IPS DF 4.7 (cell line): ENCODE measurements around the gene C15orf40.
"Not testable (repeated sequence)": the region's sequence is repeated elsewhere in the genome, so short reads cannot be mapped to it uniquely, and the experiment has no call there.

Source experiments
- DNase-seq: peaks from one replicate; pipeline ENCODE4 v3.0.0-alpha.2; 2013; ENCODE audit warnings: low spot score; ENCODE audit errors: extremely low read depth

The C15orf40 gene

GRCh38 chr15:83011271-83012075, at the start of gene C15orf40:
C15orf40 (minus strand) TSS chr15:83011639; CDS start chr15:83011607, 32 bp downstream.
- peak; percentile 64 for DNase-seq

- no peak for DNase-seq
These were observed 46.4 kb upstream of the C15orf40 start for GRCh38 chr15:83057696-83058376.

- no peak for DNase-seq
These were observed 45.6 kb upstream of the C15orf40 start for GRCh38 chr15:83057002-83057401.

GRCh38 chr15:83053151-83053550, 41.7 kb upstream of the C15orf40 start:
- DNase-seq: no peak

- no peak for DNase-seq
These were observed 35.2 kb upstream of the C15orf40 start for GRCh38 chr15:83046558-83047127.

GRCh38 chr15:83044156-83044555, 32.7 kb upstream of the C15orf40 start:
- DNase-seq: no peak

- DNase-seq: no peak
These were observed 27.8 kb upstream of the C15orf40 start for GRCh38 chr15:83039206-83039605.

- no peak for DNase-seq
These were observed 24.8 kb upstream of the C15orf40 start for GRCh38 chr15:83036253-83036652.

- DNase-seq: not testable (repeated sequence)
These were observed 19.8 kb upstream of the C15orf40 start for GRCh38 chr15:83031234-83031633.

- DNase-seq: no peak
These were observed 18.6 kb upstream of the C15orf40 start for GRCh38 chr15:83030021-83030420.

- no peak for DNase-seq
These were observed 7.0 kb upstream of the C15orf40 start for GRCh38 chr15:83018436-83018835.

- no peak for DNase-seq
These were observed 5.5 kb upstream of the C15orf40 start for GRCh38 chr15:83016906-83017305.

- DNase-seq: no peak
These were observed 3.9 kb upstream of the C15orf40 start for GRCh38 chr15:83015361-83015760.

GRCh38 chr15:83014205-83014653, 2.8 kb upstream of the C15orf40 start:
- no peak for DNase-seq

- no peak for DNase-seq
These were observed 1.2 kb upstream of the C15orf40 start for GRCh38 chr15:83012636-83013035.

- no peak for DNase-seq
These were observed 612 bp upstream of the C15orf40 start for GRCh38 chr15:83012076-83012426.

- DNase-seq: peak; percentile 33
These were observed 649 bp downstream of the C15orf40 start for GRCh38 chr15:83010709-83011270.

GRCh38 chr15:83000672-83001031, 10.8 kb downstream of the C15orf40 start:
- not testable (repeated sequence) for DNase-seq

GRCh38 chr15:82999905-83000671, 11.4 kb downstream of the C15orf40 start:
- DNase-seq: peak; percentile 30

GRCh38 chr15:82999426-82999825, 12.0 kb downstream of the C15orf40 start:
- no peak for DNase-seq

GRCh38 chr15:82995938-82996337, 15.5 kb downstream of the C15orf40 start:
- DNase-seq: no peak
